HepG2 (cell line): Measurements from ENCODE around the gene USF1. TPM values are rescaled to one million over a fixed set of nuclear protein-coding genes. Genes with fewer than 3 reads are reported as not detected.

Experiments used
- ADNP ChIP-seq: sonication (generic); formaldehyde crosslinking; IDR thresholded peaks from 2 replicates; pipeline ENCODE4 v1.4.0; 2020; ENCODE audit warnings: missing genetic modification reagents
- ESRRA ChIP-seq: sonication (generic); formaldehyde crosslinking; IDR thresholded peaks from 2 replicates; pipeline ENCODE4 v1.5.1; 2020; ENCODE audit warnings: mild to moderate bottlenecking, low read depth, missing genetic modification reagents
- GATAD1 ChIP-seq: IDR thresholded peaks from 2 replicates; pipeline ENCODE4 v1.6.1; 2016; ENCODE audit warnings: missing genetic modification reagents, missing compliant biosample characterization
- IRX3 ChIP-seq: sonication (generic); formaldehyde crosslinking; IDR thresholded peaks from 2 replicates; pipeline ENCODE4 v1.8.1; 2023; ENCODE audit warnings: mild to moderate bottlenecking, low read depth, missing genetic modification reagents, borderline replicate concordance
- NFYC ChIP-seq: IDR thresholded peaks from 2 replicates; pipeline ENCODE4 v1.6.1; 2016; ENCODE audit warnings: missing genetic modification reagents, missing compliant biosample characterization
- PHF21A ChIP-seq: sonication (generic); formaldehyde crosslinking; IDR thresholded peaks from 2 replicates; pipeline ENCODE4 v1.5.0; 2020; ENCODE audit warnings: mild to moderate bottlenecking, missing genetic modification reagents
- REL ChIP-seq: sonication (generic); formaldehyde crosslinking; conservative IDR thresholded peaks from 2 replicates; pipeline ENCODE4 v1.8.0; 2022; ENCODE audit warnings: mild to moderate bottlenecking, missing genetic modification reagents, moderate library complexity
- REPIN1 ChIP-seq: sonication (generic); formaldehyde crosslinking; IDR thresholded peaks from 2 replicates; pipeline ENCODE4 v1.8.0; 2022; ENCODE audit warnings: missing genetic modification reagents, low read depth, mild to moderate bottlenecking, borderline replicate concordance
- SRF ChIP-seq: IDR thresholded peaks from 2 replicates; pipeline ENCODE4 v1.6.1; 2011; ENCODE audit warnings: mild to moderate bottlenecking, low read depth, low read length, moderate library complexity
- TEAD3 ChIP-seq: optimal IDR thresholded peaks from 2 replicates; pipeline ENCODE3; 2016; ENCODE audit warnings: borderline replicate concordance
- ZFP1 ChIP-seq: IDR thresholded peaks from 2 replicates; pipeline ENCODE4 v1.6.1; 2016
- ZFP36L2 ChIP-seq: sonication (generic); formaldehyde crosslinking; IDR thresholded peaks from 2 replicates; pipeline ENCODE4 v1.4.0; 2020; ENCODE audit warnings: missing genetic modification reagents
- ZNF17 ChIP-seq: sonication (generic); formaldehyde crosslinking; IDR thresholded peaks from 2 replicates; pipeline ENCODE4 v1.5.0; 2020; ENCODE audit warnings: mild to moderate bottlenecking, missing genetic modification reagents
- ZNF326 ChIP-seq: sonication (generic); formaldehyde crosslinking; IDR thresholded peaks from 2 replicates; pipeline ENCODE4 v1.4.0; 2020; ENCODE audit warnings: missing genetic modification reagents, borderline replicate concordance
- ZNF333 ChIP-seq: sonication (generic); formaldehyde crosslinking; IDR thresholded peaks from 2 replicates; pipeline ENCODE4 v1.4.0; 2020; ENCODE audit warnings: mild to moderate bottlenecking, missing genetic modification reagents, borderline replicate concordance
- ZNF652 ChIP-seq: IDR thresholded peaks from 2 replicates; pipeline ENCODE4 v1.6.1; 2016; ENCODE audit warnings: low read depth, borderline replicate concordance
- ZNF749 ChIP-seq: sonication (generic); formaldehyde crosslinking; IDR thresholded peaks from 2 replicates; pipeline ENCODE4 v1.8.0; 2022; ENCODE audit warnings: mild to moderate bottlenecking, missing genetic modification reagents, moderate library complexity, borderline replicate concordance
- polyA plus RNA-seq, 8 experiments: library from polyadenylated mRNA; depleted of rRNA in 3 of 8; stranded (reverse) in 7 of 8; unstranded in 1 of 8; fragments of >200 nt; fragmentation: Illumina TruSeq in 4 of 8; extraction: Trizol in 4 of 8; gene quantifications; 2 replicates each; pipeline versions ENCODE4 v1.2.1 to v1.2.3, GENCODE V29; 2011 to 2016; ENCODE audit warnings: low read depth in 4 of 8, missing spikeins in 1 of 8, mixed read lengths in 1 of 8; ENCODE audit not compliant: insufficient read depth in 1 of 8
- total RNA-seq, 5 experiments: library from RNA; depleted of rRNA; stranded (reverse); fragments of >200 nt; fragmentation: Illumina TruSeq; extraction: Trizol; gene quantifications; 2 replicates each; pipeline ENCODE4 v1.2.3, GENCODE V29; 2016; ENCODE audit warnings: low read depth in 1 of 5
- TF ChIP-seq, protein P1 (sequence below): sonication (generic); formaldehyde crosslinking; IDR thresholded peaks from 2 replicates; pipeline ENCODE4 v1.4.0; 2020; ENCODE audit warnings: missing genetic modification reagents
- TF ChIP-seq, protein P2 (sequence below): sonication (generic); formaldehyde crosslinking; IDR thresholded peaks from 2 replicates; pipeline ENCODE4 v1.8.0; 2023; ENCODE audit warnings: mild to moderate bottlenecking, missing genetic modification reagents
- TF ChIP-seq, protein P3 (sequence below): sonication (generic); formaldehyde crosslinking; IDR thresholded peaks from 2 replicates; pipeline ENCODE4 v1.4.0; 2020; ENCODE audit warnings: missing genetic modification reagents
- TF ChIP-seq, protein P4 (sequence below): conservative IDR thresholded peaks from 2 replicates; pipeline ENCODE4 v1.6.1; 2018; ENCODE audit warnings: missing genetic modification reagents
- TF ChIP-seq, protein P5 (sequence below): sonication (generic); formaldehyde crosslinking; IDR thresholded peaks from 2 replicates; pipeline ENCODE4 v1.4.0; 2020; ENCODE audit warnings: missing genetic modification reagents
- TF ChIP-seq, protein P6 (sequence below): sonication (generic); formaldehyde crosslinking; IDR thresholded peaks from 2 replicates; pipeline ENCODE4 v1.5.0; 2020; ENCODE audit warnings: missing genetic modification reagents

USF1 gene
- total and polyA plus RNA-seq, 2 of the 13 experiments (the other 11 are each of a cell fraction or from before 2014, with no cell fraction given) = 26.9 to 39.4 TPM

DNA sequence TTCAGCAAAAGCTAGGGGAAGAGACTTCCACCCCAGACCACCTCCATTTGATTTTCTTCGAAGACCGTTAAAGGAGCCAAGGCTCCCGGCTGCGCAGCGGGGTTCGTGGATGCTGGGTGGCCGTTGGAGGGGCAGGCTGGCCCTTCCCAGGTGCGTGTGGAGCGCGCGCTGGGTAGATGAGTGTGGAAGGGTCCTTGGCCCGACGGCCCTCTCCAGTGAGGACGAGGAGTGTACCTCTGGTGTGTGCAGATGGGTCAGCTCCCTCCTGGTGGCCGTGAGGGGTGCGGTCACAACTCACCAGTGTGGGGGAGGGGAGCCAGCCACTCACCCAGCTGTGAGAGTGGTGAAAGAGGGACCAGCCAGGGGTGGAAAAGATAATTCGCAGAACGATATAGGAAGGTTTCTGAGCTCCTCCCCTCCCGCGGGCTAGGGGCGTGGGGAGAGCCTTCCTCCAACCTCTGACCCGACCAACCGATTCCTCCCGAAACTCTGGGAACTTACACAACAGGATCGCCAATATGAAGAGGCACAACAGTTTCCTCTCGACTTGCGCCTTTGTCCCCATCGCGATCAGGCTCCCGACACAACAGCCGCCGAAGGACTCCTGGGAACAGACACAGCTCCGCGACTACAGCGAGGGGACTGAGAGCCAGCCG is 25.1 kb downstream of the USF1 start, which contains the start of gene F11R (continued):
- TF ChIP-seq, protein P1, sequence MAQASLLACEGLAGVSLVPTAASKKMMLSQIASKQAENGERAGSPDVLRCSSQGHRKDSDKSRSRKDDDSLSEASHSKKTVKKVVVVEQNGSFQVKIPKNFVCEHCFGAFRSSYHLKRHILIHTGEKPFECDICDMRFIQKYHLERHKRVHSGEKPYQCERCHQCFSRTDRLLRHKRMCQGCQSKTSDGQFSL = 0 out of 2 replicates have a peak, but pooled peaks have one; percentile 47
- TF ChIP-seq, protein P2, sequence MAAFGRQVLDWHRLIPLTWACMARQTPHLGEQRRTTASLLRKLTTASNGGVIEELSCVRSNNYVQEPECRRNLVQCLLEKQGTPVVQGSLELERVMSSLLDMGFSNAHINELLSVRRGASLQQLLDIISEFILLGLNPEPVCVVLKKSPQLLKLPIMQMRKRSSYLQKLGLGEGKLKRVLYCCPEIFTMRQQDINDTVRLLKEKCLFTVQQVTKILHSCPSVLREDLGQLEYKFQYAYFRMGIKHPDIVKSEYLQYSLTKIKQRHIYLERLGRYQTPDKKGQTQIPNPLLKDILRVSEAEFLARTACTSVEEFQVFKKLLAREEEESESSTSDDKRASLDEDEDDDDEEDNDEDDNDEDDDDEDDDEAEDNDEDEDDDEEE (CRISPR knock-in tag) = no peak
- no peak for TF ChIP-seq PHF21A (CRISPR knock-in tag)
- TF ChIP-seq REPIN1 = no peak
- TF ChIP-seq ZNF333 (CRISPR knock-in tag) = 0 out of 2 replicates have a peak, but pooled peaks have one; percentile 14
- no peak for TF ChIP-seq ZNF652
- TF ChIP-seq ADNP (CRISPR knock-in tag) = no peak
- TF ChIP-seq, protein P3, sequence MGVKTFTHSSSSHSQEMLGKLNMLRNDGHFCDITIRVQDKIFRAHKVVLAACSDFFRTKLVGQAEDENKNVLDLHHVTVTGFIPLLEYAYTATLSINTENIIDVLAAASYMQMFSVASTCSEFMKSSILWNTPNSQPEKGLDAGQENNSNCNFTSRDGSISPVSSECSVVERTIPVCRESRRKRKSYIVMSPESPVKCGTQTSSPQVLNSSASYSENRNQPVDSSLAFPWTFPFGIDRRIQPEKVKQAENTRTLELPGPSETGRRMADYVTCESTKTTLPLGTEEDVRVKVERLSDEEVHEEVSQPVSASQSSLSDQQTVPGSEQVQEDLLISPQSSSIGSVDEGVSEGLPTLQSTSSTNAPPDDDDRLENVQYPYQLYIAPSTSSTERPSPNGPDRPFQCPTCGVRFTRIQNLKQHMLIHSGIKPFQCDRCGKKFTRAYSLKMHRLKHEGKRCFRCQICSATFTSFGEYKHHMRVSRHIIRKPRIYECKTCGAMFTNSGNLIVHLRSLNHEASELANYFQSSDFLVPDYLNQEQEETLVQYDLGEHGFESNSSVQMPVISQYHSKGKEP (CRISPR knock-in tag) = no peak
- TF ChIP-seq ESRRA (CRISPR knock-in tag) = no peak
- TF ChIP-seq ZNF17 (CRISPR knock-in tag) = no peak
- no peak for TF ChIP-seq REL
- TF ChIP-seq ZNF749 (CRISPR knock-in tag) = no peak
- TF ChIP-seq ZFP36L2 (CRISPR knock-in tag) = no peak
- no peak for TF ChIP-seq SRF
- TF ChIP-seq, protein P4, sequence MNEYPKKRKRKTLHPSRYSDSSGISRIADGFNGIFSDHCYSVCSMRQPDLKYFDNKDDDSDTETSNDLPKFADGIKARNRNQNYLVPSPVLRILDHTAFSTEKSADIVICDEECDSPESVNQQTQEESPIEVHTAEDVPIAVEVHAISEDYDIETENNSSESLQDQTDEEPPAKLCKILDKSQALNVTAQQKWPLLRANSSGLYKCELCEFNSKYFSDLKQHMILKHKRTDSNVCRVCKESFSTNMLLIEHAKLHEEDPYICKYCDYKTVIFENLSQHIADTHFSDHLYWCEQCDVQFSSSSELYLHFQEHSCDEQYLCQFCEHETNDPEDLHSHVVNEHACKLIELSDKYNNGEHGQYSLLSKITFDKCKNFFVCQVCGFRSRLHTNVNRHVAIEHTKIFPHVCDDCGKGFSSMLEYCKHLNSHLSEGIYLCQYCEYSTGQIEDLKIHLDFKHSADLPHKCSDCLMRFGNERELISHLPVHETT (CRISPR knock-in tag) = no peak
- TF ChIP-seq TEAD3 = peak; percentile 9
- no peak for TF ChIP-seq ZFP1 (CRISPR knock-in tag)
- no peak for TF ChIP-seq NFYC (CRISPR knock-in tag)
- TF ChIP-seq IRX3 (CRISPR knock-in tag) = no peak
- TF ChIP-seq, protein P5, sequence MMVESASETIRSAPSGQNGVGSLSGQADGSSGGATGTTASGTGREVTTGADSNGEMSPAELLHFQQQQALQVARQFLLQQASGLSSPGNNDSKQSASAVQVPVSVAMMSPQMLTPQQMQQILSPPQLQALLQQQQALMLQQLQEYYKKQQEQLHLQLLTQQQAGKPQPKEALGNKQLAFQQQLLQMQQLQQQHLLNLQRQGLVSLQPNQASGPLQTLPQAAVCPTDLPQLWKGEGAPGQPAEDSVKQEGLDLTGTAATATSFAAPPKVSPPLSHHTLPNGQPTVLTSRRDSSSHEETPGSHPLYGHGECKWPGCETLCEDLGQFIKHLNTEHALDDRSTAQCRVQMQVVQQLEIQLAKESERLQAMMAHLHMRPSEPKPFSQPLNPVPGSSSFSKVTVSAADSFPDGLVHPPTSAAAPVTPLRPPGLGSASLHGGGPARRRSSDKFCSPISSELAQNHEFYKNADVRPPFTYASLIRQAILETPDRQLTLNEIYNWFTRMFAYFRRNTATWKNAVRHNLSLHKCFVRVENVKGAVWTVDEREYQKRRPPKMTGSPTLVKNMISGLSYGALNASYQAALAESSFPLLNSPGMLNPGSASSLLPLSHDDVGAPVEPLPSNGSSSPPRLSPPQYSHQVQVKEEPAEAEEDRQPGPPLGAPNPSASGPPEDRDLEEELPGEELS = peak; percentile 13; the same call in 1 of the 2 replicates
- TF ChIP-seq, protein P6, sequence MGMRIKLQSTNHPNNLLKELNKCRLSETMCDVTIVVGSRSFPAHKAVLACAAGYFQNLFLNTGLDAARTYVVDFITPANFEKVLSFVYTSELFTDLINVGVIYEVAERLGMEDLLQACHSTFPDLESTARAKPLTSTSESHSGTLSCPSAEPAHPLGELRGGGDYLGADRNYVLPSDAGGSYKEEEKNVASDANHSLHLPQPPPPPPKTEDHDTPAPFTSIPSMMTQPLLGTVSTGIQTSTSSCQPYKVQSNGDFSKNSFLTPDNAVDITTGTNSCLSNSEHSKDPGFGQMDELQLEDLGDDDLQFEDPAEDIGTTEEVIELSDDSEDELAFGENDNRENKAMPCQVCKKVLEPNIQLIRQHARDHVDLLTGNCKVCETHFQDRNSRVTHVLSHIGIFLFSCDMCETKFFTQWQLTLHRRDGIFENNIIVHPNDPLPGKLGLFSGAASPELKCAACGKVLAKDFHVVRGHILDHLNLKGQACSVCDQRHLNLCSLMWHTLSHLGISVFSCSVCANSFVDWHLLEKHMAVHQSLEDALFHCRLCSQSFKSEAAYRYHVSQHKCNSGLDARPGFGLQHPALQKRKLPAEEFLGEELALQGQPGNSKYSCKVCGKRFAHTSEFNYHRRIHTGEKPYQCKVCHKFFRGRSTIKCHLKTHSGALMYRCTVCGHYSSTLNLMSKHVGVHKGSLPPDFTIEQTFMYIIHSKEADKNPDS = no peak
- TF ChIP-seq GATAD1 = no peak
- TF ChIP-seq ZNF326 (CRISPR knock-in tag) = no peak
